Esophagus squamous epithelium (tissue), 5 donors: Measurements from ENCODE around the gene FNDC8. TPM values are rescaled to one million over a fixed set of nuclear protein-coding genes. Genes with fewer than 3 reads are reported as not detected.
A peak's percentile ranks its signal among the peaks of the same experiment; 100 is the strongest.
"Not testable (repeated sequence)": the region's sequence is repeated elsewhere in the genome, so short reads cannot be mapped to it uniquely, and the experiment has no call there.

Source experiments
- DNase-seq: peaks from one replicate; lab custom pipeline; 2025; lab: John Stamatoyannopoulos, UW
- H3K27ac ChIP-seq, 4 donors: fragments of 200-600 bp; sonication (generic); one replicate each; pipeline ENCODE4 v1.5.1; 2016 to 2019; ENCODE audit warnings: mild to moderate bottlenecking in 1 of 4
- H3K27me3 ChIP-seq, 4 donors: fragments of 200-600 bp; sonication (generic); 1 replicate in 3 of 4; 2 replicates in 1 of 4; pipeline versions ENCODE4 v1.5.1 to v1.6.0; 2017 to 2021; ENCODE audit warnings: antibody characterized with exemption in 1 of 4
- H3K36me3 ChIP-seq, 3 donors: fragments of 200-600 bp; sonication (generic); one replicate each; pipeline ENCODE4 v1.5.1; 2016 to 2019
- H3K4me1 ChIP-seq, 3 donors: fragments of 200-600 bp; sonication (generic); one replicate each; pipeline ENCODE4 v1.5.1; 2017 to 2019
- H3K4me3 ChIP-seq, 4 donors: fragments of 200-600 bp; sonication (generic); 1 replicate in 3 of 4; 2 replicates in 1 of 4; pipeline ENCODE4 v1.5.1; 2016 to 2019; ENCODE audit warnings: mild to moderate bottlenecking in 2 of 4, moderate library complexity in 1 of 4
- H3K9me3 ChIP-seq, 3 donors: fragments of 200-600 bp; sonication (generic); one replicate each; pipeline ENCODE4 v1.5.1; 2016 to 2019
- CTCF ChIP-seq, 6 experiments: fragments of 450-650 bp in 4 of 6; fragments of 200-600 bp in 2 of 6; sonication (generic) in 2 of 6; IDR thresholded peaks; one replicate each; pipeline ENCODE4 v1.5.1; 2016 to 2019; ENCODE audit warnings: antibody characterized with exemption in 6 of 6, mild to moderate bottlenecking in 4 of 6, moderate library complexity in 4 of 6
- POLR2A ChIP-seq, 4 donors: fragments of 450-650 bp; IDR thresholded peaks; one replicate each; pipeline ENCODE4 v1.6.1; 2017; ENCODE audit warnings: antibody characterized with exemption in 4 of 4, mild to moderate bottlenecking in 4 of 4, moderate library complexity in 3 of 4
- WGBS, 2 donors: methylation state at CpG; one replicate each; pipeline ENCODE4 v1.1.5; 2018; 5-methylcytosine and 5-hydroxymethylcytosine counted together
- intact Hi-C: fragments of 100-400 bp; cut with DNase I; formaldehyde crosslinking; loops from one replicate; pipeline ENCODE4 v1.15.0; 2022
- total RNA-seq, 4 donors: library from RNA; depleted of rRNA; stranded (reverse); fragments of >200 nt; gene quantifications; one replicate each; pipeline ENCODE4 v1.1.0, GENCODE V29; 2016
- donor health status: DM: yes; HTN: yes; CAD: no.

Gene FNDC8
- total RNA-seq, 4 donors from 2014 or later, result not detected

GRCh38 chr17:35088356-35088880, 33.0 kb upstream of the FNDC8 start:
- Histone ChIP-seq H3K4me3 (peak overlapping the region; percentile 67 to 87 (median 78)), H3K36me3 (no peaks in the 10 kb centered on the region), H3K4me1 (peaks cover 11 to 58% (median 19%) of the 10 kb centered on the region in 3 donors), H3K9me3 (no peaks in the 10 kb centered on the region), H3K27me3 (no peaks in the 10 kb centered on the region), H3K27ac (peak overlapping the region; percentile 91 to 97 (median 95))
- intact Hi-C loops, result loop anchor here (5.0 kb wide), 1 partner anchor 106 kb away; the partner anchor contains the start of gene LIG3
- TF ChIP-seq CTCF (IDR thresholded peaks at IDR 0.05) (peak in 1 of 6 experiments; percentile 6), POLR2A (IDR thresholded peaks at IDR 0.05) (no peak)
- no peak for DNase-seq
- WGBS, 2 donors, result 0 to 3% methylated on average over 5 to 13 of the region's 26 CpGs

- H3K27ac ChIP-seq, result peak overlapping the region; percentile 91 to 97 (median 95)
- intact Hi-C loops, result loop anchor here (5.0 kb wide), 1 partner anchor 107 kb away; the partner anchor contains the start of gene LIG3
- H3K27me3 ChIP-seq, result no peaks in the 10 kb centered on the region
- H3K4me1 ChIP-seq, result peaks cover 11 to 52% (median 15%) of the 10 kb centered on the region in 3 donors
- H3K36me3 ChIP-seq, result no peaks in the 10 kb centered on the region
- peak overlapping the region; percentile 67 to 87 (median 78) for H3K4me3 ChIP-seq
- peak; percentile 20 for DNase-seq
- TF ChIP-seq CTCF (IDR thresholded peaks at IDR 0.05), result peak; percentile 72 to 95 (median 92)
- peak in 2 of 4 donors; percentile 46 to 77 for TF ChIP-seq POLR2A (IDR thresholded peaks at IDR 0.05)
- WGBS, 2 donors, result 0% methylated on average over 6 of the region's 80 CpGs; no CpG with 5 or more reads in 1 of the 2 donors
- no peaks in the 10 kb centered on the region for H3K9me3 ChIP-seq
Observed at GRCh38 chr17:35088881-35089585, 32.4 kb upstream of the FNDC8 start.

- Histone ChIP-seq H3K4me1 (peaks cover 11 to 49% (median 11%) of the 10 kb centered on the region in 3 donors), H3K36me3 (no peaks in the 10 kb centered on the region), H3K27ac (peak overlapping the region; percentile 91 to 97 (median 95)), H3K27me3 (no peaks in the 10 kb centered on the region), H3K4me3 (peak overlapping the region; percentile 67 to 87 (median 78)), H3K9me3 (no peaks in the 10 kb centered on the region)
- peak in 3 of 6 experiments; percentile 17 to 54 (median 27) for TF ChIP-seq CTCF (IDR thresholded peaks at IDR 0.05)
- TF ChIP-seq POLR2A (IDR thresholded peaks at IDR 0.05), result no peak
- intact Hi-C loops, result loop anchor here (5.0 kb wide), 1 partner anchor 107 kb away; the partner anchor contains the start of gene LIG3
- WGBS, 2 donors, result 40 to 56% methylated on average over 10 to 22 of the region's 22 CpGs
- no peak for DNase-seq
Observed at GRCh38 chr17:35089586-35090296, 31.7 kb upstream of the FNDC8 start.

- H3K27ac ChIP-seq, intact Hi-C loops, DNase-seq, H3K9me3 ChIP-seq, H3K27me3 ChIP-seq, H3K36me3 ChIP-seq, H3K4me3 ChIP-seq: not testable (repeated sequence)
- H3K4me1 ChIP-seq, result peaks cover 7 to 40% (median 9%) of the 10 kb centered on the region in 3 donors
- WGBS, 2 donors, result 84 to 89% methylated on average over 11 of the region's 11 CpGs
Observed at GRCh38 chr17:35090707-35091106, 30.7 kb upstream of the FNDC8 start.

- 24 to 40% methylated on average over 1 to 2 of the region's 2 CpGs for WGBS, 2 donors
- DNase-seq, result no peak
- Histone ChIP-seq H3K27me3 (no peaks in the 10 kb centered on the region), H3K9me3 (no peaks in the 10 kb centered on the region), H3K4me3 (no peak overlapping the region), H3K27ac (peak overlapping the region in 3 of 4 donors; percentile 43 to 70 (median 50)), H3K36me3 (peaks cover 0 to 23% (median 0%) of the 10 kb centered on the region in 3 donors), H3K4me1 (peaks cover 0 to 9% (median 0%) of the 10 kb centered on the region in 3 donors)
- intact Hi-C loops, result no loop called here
- TF ChIP-seq CTCF (IDR thresholded peaks at IDR 0.05) (no peak), POLR2A (IDR thresholded peaks at IDR 0.05) (no peak)
Observed at GRCh38 chr17:35094902-35095301, 26.5 kb upstream of the FNDC8 start.
